Fibroblast of the aortic adventitia (primary cell): Measurements from ENCODE around the gene MAP2K2. TPM values are rescaled to one million over a fixed set of nuclear protein-coding genes. Genes with fewer than 3 reads are reported as not detected.
A peak's percentile ranks its signal among the peaks of the same experiment; 100 is the strongest.

ENCODE experiments used
- DNase-seq: peaks from one replicate; pipeline ENCODE4 v3.0.0-alpha.2; 2010; ENCODE audit warnings: low read depth
- H3K4me3 ChIP-seq: 2 replicates; pipeline ENCODE4 v1.5.1; 2011; ENCODE audit warnings: low read depth, mild to moderate bottlenecking, control low read depth, low read length, moderate library complexity
- CTCF ChIP-seq: IDR thresholded peaks from 2 replicates; pipeline ENCODE4 v1.5.1; 2011; ENCODE audit warnings: mild to moderate bottlenecking, low read length, control low read depth, inconsistent platforms; ENCODE audit not compliant: insufficient read depth
- total RNA-seq: library from RNA; depleted of rRNA; stranded (reverse); fragments of >200 nt; gene quantifications from 2 replicates; pipeline ENCODE4 v1.2.3, GENCODE V29; 2012; ENCODE audit warnings: low replicate concordance

The MAP2K2 gene
- total RNA-seq, 1 donor = 177 TPM

- TF ChIP-seq CTCF = no peak
- peak overlapping the region; percentile 77 for H3K4me3 ChIP-seq
- DNase-seq = no peak
Measured at GRCh38 chr19:4063369-4064148, 60.4 kb downstream of the MAP2K2 start.

DNA sequence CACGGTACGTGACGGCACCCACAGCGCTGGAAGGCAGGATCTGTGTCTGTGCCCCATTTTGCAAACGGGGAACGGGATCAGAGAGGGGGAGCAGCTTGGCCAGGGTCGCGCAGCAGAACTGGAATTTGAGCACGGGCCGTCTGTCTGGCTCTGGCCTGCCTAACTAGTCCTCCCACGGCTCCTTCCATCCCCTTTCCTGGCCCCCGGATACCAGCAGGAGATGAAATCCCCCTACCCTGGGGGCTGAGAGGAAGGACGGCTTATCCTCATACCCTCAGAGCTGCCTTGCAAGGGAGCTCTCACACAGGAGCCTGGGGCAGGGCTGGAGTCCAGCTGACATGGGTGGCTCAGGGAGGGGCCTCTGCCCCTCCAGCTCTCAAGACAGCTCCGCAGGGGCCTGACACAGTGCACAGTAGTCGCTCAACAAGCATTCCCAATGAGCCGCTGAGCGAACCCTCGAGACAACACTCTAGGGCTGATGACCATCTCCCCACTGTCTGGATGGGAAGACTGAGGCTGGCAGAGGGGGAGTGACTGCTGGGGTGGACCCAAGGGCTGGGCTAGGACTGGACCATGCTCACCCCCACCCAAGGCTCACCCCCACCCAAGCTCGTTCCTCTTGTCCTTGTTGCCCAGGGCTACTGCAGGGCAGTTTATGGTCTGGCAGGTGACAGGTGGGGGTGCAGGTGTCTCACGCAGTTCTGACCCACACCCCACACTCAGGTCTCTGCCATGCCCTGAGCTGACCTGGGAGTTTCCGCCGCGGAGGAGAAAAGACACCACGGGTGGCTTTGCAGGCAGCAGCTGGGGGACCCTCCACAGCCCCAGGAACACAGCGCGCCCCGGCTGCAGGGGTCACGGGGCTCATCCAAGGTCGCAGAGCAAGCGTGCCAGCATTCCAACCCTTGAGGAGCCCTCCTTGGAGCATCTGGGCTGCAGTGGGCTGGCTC, 61.2 kb downstream of the MAP2K2 start:
- no peak for TF ChIP-seq CTCF
- H3K4me3 ChIP-seq = peak overlapping the region; percentile 77
- no peak for DNase-seq

DNA sequence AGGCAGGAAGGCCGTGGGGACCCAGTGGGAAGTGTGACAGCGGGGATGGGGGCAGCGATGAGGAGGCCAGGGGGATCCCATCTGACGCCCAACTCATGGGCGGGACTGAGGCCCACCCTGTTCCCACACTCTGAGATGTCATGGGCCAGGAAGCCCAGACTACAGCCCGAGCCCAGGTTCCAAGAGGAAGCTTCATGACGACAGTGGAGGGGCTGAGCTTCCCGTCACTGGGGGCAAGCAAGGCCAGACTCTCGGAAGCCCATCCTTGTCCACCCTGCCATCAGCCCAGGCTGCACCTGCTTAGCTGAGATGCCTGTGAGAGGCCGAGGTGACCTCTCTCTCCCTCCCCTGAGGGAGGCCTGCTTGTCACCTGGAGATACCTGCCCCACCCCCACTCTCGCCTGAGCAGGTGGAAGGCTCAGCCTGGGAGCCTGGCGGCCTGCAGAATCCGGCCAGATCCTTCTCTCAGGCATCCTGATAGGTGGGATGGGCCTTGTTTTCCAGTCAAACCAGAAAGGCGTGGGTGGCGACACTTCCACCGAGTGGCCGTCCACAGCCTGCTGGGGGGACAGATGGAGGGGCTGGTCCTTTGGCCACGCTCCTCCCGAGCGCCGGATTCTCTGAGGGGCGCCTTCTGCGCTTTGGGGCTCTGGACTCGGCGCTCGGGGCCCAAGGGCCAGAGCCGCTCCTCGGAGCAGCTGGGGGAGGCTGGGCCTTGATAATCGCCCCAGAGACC, 62.1 kb downstream of the MAP2K2 start:
- DNase-seq = no peak
- peak overlapping the region; percentile 53 for H3K4me3 ChIP-seq
- no peak for TF ChIP-seq CTCF

- peak overlapping the region; percentile 53 for H3K4me3 ChIP-seq
- DNase-seq = peak; percentile 55
Measured at GRCh38 chr19:4061178-4061682, 62.7 kb downstream of the MAP2K2 start.

DNA sequence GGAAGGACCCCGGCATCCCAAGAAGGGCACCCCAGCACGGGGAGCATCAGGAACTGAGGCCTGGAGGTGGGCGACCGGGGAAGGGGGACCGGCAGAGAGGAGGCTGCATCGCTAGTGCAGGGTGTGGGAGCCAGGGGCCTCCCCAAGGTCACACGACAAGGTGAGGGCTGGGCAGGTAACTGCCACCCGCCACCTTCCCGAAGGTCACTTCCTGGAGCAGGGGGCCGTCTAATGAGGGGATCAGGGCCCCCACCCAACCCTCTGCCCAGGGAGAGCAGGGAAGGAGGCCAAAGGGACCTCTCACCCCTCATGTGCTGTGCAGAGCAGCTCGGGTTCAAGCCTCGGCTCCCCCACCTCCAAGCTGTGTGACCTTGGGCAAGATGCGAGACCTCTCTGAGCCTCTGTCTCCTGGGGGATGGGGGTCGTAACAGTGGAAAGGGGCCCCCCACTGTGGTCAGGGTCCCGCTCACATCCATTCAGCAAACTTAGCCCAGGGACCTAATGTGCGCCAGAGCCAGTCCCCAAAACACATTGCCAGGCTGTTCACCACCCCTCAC, 63.2 kb downstream of the MAP2K2 start:
- no peak for TF ChIP-seq CTCF
- DNase-seq = no peak
- H3K4me3 ChIP-seq = peak overlapping the region; percentile 53

More at GRCh38 chr19:4061178-4061682, 62.7 kb downstream of the MAP2K2 start:
- no peak for TF ChIP-seq CTCF
